K562 (cell line): ENCODE measurements around the gene NPAS3. TPM values are rescaled to one million over a fixed set of nuclear protein-coding genes. Genes with fewer than 3 reads are reported as not detected.

ENCODE experiments used
- E2F4 ChIP-seq: sonication (generic); formaldehyde crosslinking; IDR thresholded peaks from 2 replicates; pipeline ENCODE4 v1.8.0; 2022; ENCODE audit warnings: mild to moderate bottlenecking, low read depth, missing genetic modification reagents
- MCM5 ChIP-seq: fragments of 450-650 bp; IDR thresholded peaks from 2 replicates; pipeline ENCODE4 v1.6.1; 2016; ENCODE audit warnings: low read depth
- PHF21A ChIP-seq: fragments of 450-650 bp; IDR thresholded peaks from 2 replicates; pipeline ENCODE4 v1.6.1; 2017; ENCODE audit warnings: low read depth, borderline replicate concordance
- TEAD4 ChIP-seq, 2 experiments: sonication (generic) in 1 of 2; formaldehyde crosslinking in 1 of 2; IDR thresholded peaks; 2 replicates each; pipeline versions ENCODE4 v1.6.1 to v1.8.0; 2012 to 2022; ENCODE audit warnings: borderline replicate concordance in 1 of 2, inconsistent platforms in 1 of 2, low read length in 1 of 2, mild to moderate bottlenecking in 1 of 2, missing genetic modification reagents in 1 of 2
- ZNF311 ChIP-seq: fragments of 250-450 bp; sonication (Bioruptor Pico); IDR thresholded peaks from 2 replicates; pipeline ENCODE4 v1.4.0; 2020; ENCODE audit warnings: mild to moderate bottlenecking, moderate library complexity
- ZNF511 ChIP-seq: sonication (generic); formaldehyde crosslinking; IDR thresholded peaks from 2 replicates; pipeline ENCODE4 v1.8.0; 2022; ENCODE audit warnings: mild to moderate bottlenecking, missing genetic modification reagents
- polyA plus RNA-seq, 8 experiments: library from polyadenylated mRNA; depleted of rRNA in 4 of 8; stranded (reverse) in 5 of 8; unstranded in 3 of 8; fragments of >200 nt; fragmentation: Nextera tagmentation in 2 of 8; fragmentation: Illumina TruSeq in 1 of 8; extraction: Ambion mirVana in 2 of 8; extraction: Trizol in 1 of 8; gene quantifications; 2 replicates each; pipeline versions ENCODE4 v1.2.1 to v1.2.3, GENCODE V29; 2011 to 2014; ENCODE audit warnings: inconsistent platforms in 1 of 8, missing spikeins in 1 of 8
- total RNA-seq, 7 experiments: library from RNA; depleted of rRNA in 6 of 7; stranded (reverse); fragments of >200 nt in 6 of 7; fragmentation: Illumina TruSeq in 2 of 7; extraction: Trizol in 2 of 7; gene quantifications; 2 replicates each; pipeline versions ENCODE4 v1.2.1 to v1.2.3, GENCODE V29; 2011 to 2021; ENCODE audit warnings: low replicate concordance in 1 of 7
- TF ChIP-seq, protein P1 (sequence below): fragments of 450-650 bp; IDR thresholded peaks from 2 replicates; pipeline ENCODE4 v1.6.1; 2016; ENCODE audit warnings: antibody characterized with exemption
- TF ChIP-seq, protein P2 (sequence below): fragments of 450-650 bp; IDR thresholded peaks from 2 replicates; pipeline ENCODE4 v1.6.1; 2016; ENCODE audit warnings: mild to moderate bottlenecking, moderate library complexity

Gene NPAS3
- total and polyA plus RNA-seq, 9 of the 15 experiments (the other 6 are each of a cell fraction or from before 2014, with no cell fraction given): 0.04 TPM; not detected in 8

- TF ChIP-seq, protein P1, sequence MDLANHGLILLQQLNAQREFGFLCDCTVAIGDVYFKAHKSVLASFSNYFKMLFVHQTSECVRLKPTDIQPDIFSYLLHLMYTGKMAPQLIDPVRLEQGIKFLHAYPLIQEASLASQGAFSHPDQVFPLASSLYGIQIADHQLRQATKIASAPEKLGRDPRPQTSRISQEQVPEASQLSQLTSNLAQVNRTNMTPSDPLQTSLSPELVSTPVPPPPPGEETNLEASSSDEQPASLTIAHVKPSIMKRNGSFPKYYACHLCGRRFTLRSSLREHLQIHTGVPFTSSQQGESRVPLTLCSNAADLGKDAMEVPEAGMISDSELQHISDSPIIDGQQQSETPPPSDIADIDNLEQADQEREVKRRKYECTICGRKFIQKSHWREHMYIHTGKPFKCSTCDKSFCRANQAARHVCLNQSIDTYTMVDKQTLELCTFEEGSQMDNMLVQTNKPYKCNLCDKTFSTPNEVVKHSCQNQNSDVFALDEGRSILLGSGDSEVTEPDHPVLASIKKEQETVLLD: no peak
- no peak for TF ChIP-seq ZNF311 (CRISPR knock-in tag)
- no peak for TF ChIP-seq E2F4 (CRISPR knock-in tag)
- TF ChIP-seq, protein P2, sequence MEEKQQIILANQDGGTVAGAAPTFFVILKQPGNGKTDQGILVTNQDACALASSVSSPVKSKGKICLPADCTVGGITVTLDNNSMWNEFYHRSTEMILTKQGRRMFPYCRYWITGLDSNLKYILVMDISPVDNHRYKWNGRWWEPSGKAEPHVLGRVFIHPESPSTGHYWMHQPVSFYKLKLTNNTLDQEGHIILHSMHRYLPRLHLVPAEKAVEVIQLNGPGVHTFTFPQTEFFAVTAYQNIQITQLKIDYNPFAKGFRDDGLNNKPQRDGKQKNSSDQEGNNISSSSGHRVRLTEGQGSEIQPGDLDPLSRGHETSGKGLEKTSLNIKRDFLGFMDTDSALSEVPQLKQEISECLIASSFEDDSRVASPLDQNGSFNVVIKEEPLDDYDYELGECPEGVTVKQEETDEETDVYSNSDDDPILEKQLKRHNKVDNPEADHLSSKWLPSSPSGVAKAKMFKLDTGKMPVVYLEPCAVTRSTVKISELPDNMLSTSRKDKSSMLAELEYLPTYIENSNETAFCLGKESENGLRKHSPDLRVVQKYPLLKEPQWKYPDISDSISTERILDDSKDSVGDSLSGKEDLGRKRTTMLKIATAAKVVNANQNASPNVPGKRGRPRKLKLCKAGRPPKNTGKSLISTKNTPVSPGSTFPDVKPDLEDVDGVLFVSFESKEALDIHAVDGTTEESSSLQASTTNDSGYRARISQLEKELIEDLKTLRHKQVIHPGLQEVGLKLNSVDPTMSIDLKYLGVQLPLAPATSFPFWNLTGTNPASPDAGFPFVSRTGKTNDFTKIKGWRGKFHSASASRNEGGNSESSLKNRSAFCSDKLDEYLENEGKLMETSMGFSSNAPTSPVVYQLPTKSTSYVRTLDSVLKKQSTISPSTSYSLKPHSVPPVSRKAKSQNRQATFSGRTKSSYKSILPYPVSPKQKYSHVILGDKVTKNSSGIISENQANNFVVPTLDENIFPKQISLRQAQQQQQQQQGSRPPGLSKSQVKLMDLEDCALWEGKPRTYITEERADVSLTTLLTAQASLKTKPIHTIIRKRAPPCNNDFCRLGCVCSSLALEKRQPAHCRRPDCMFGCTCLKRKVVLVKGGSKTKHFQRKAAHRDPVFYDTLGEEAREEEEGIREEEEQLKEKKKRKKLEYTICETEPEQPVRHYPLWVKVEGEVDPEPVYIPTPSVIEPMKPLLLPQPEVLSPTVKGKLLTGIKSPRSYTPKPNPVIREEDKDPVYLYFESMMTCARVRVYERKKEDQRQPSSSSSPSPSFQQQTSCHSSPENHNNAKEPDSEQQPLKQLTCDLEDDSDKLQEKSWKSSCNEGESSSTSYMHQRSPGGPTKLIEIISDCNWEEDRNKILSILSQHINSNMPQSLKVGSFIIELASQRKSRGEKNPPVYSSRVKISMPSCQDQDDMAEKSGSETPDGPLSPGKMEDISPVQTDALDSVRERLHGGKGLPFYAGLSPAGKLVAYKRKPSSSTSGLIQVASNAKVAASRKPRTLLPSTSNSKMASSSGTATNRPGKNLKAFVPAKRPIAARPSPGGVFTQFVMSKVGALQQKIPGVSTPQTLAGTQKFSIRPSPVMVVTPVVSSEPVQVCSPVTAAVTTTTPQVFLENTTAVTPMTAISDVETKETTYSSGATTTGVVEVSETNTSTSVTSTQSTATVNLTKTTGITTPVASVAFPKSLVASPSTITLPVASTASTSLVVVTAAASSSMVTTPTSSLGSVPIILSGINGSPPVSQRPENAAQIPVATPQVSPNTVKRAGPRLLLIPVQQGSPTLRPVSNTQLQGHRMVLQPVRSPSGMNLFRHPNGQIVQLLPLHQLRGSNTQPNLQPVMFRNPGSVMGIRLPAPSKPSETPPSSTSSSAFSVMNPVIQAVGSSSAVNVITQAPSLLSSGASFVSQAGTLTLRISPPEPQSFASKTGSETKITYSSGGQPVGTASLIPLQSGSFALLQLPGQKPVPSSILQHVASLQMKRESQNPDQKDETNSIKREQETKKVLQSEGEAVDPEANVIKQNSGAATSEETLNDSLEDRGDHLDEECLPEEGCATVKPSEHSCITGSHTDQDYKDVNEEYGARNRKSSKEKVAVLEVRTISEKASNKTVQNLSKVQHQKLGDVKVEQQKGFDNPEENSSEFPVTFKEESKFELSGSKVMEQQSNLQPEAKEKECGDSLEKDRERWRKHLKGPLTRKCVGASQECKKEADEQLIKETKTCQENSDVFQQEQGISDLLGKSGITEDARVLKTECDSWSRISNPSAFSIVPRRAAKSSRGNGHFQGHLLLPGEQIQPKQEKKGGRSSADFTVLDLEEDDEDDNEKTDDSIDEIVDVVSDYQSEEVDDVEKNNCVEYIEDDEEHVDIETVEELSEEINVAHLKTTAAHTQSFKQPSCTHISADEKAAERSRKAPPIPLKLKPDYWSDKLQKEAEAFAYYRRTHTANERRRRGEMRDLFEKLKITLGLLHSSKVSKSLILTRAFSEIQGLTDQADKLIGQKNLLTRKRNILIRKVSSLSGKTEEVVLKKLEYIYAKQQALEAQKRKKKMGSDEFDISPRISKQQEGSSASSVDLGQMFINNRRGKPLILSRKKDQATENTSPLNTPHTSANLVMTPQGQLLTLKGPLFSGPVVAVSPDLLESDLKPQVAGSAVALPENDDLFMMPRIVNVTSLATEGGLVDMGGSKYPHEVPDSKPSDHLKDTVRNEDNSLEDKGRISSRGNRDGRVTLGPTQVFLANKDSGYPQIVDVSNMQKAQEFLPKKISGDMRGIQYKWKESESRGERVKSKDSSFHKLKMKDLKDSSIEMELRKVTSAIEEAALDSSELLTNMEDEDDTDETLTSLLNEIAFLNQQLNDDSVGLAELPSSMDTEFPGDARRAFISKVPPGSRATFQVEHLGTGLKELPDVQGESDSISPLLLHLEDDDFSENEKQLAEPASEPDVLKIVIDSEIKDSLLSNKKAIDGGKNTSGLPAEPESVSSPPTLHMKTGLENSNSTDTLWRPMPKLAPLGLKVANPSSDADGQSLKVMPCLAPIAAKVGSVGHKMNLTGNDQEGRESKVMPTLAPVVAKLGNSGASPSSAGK: no peak
- TF ChIP-seq PHF21A: no peak
- no peak for TF ChIP-seq MCM5
- TF ChIP-seq TEAD4 (IDR thresholded peaks at IDR 0.05; ENCODE audit: low read length): no peak
- no peak for TF ChIP-seq TEAD4 (CRISPR knock-in tag; IDR thresholded peaks at IDR 0.05; ENCODE audit: borderline replicate concordance)
- TF ChIP-seq ZNF511 (CRISPR knock-in tag): no peak
These were observed 900.8 kb downstream of the NPAS3 start (continued) for GRCh38 chr14:33839193-33840076.
